ENCODE results near the gene ZBTB7B.

ZBTB7B gene

GRCh38 chr1:155003766-155004351, 1.3 kb downstream of the ZBTB7B start:
- peak; percentile 49 for DNase-seq (ENCODE audit: low spot score)

GRCh38 chr1:155004352-155005075, 1.9 kb downstream of the ZBTB7B start:
- DNase-seq (ENCODE audit: low spot score), result no peak

- no peak for DNase-seq (ENCODE audit: low spot score)
Measured at GRCh38 chr1:155005076-155006011, 2.7 kb downstream of the ZBTB7B start.

- peak; percentile 41 for DNase-seq (ENCODE audit: low spot score)
Measured at GRCh38 chr1:155006601-155007101, 4.0 kb downstream of the ZBTB7B start.

- no peak for DNase-seq (ENCODE audit: low spot score)
Measured at GRCh38 chr1:155007251-155007828, 4.7 kb downstream of the ZBTB7B start.

- no peak for DNase-seq (ENCODE audit: low spot score)
Measured at GRCh38 chr1:155008015-155008941, 5.7 kb downstream of the ZBTB7B start.

GRCh38 chr1:155009221-155009711, 6.7 kb downstream of the ZBTB7B start:
- no peak for DNase-seq (ENCODE audit: low spot score)

- no peak for DNase-seq (ENCODE audit: low spot score)
Measured at GRCh38 chr1:155009742-155010141, 7.1 kb downstream of the ZBTB7B start.

GRCh38 chr1:155010211-155010918, 7.8 kb downstream of the ZBTB7B start:
- DNase-seq (ENCODE audit: low spot score), result no peak

GRCh38 chr1:155011004-155011416, 8.4 kb downstream of the ZBTB7B start:
- DNase-seq (ENCODE audit: low spot score), result no peak

GRCh38 chr1:155011437-155012025, 8.9 kb downstream of the ZBTB7B start:
- DNase-seq (ENCODE audit: low spot score), result no peak

- no peak for DNase-seq (ENCODE audit: low spot score)
Measured at GRCh38 chr1:155012026-155012546, 9.5 kb downstream of the ZBTB7B start.

GRCh38 chr1:155012776-155013602, 10.4 kb downstream of the ZBTB7B start:
- no peak for DNase-seq (ENCODE audit: low spot score)

GRCh38 chr1:155013632-155014031, 11.0 kb downstream of the ZBTB7B start:
- DNase-seq (ENCODE audit: low spot score), result no peak

- no peak for DNase-seq (ENCODE audit: low spot score)
Measured at GRCh38 chr1:155014709-155015508, 12.3 kb downstream of the ZBTB7B start.

GRCh38 chr1:155015527-155016230, 13.1 kb downstream of the ZBTB7B start:
- no peak for DNase-seq (ENCODE audit: low spot score)

- no peak for DNase-seq (ENCODE audit: low spot score)
Measured at GRCh38 chr1:155016231-155016831, 13.7 kb downstream of the ZBTB7B start.

All from SW480 (cell line).